HG03066 (cell line): ENCODE results near the gene SORD.
"Not testable (repeated sequence)": the region's sequence is repeated elsewhere in the genome, so short reads cannot be mapped to it uniquely, and the experiment has no call there.

ENCODE experiments used
- ATAC-seq: cut with Tn5 transposase; IDR thresholded peaks from one replicate; pipeline ENCODE4 v1.9.1; 2021; ENCODE audit warnings: low read depth; ENCODE audit not compliant: unreplicated experiment

Gene SORD

GRCh38 chr15:45058690-45059675 is 36.0 kb downstream of the SORD start:
- not testable (repeated sequence) for ATAC-seq

DNA sequence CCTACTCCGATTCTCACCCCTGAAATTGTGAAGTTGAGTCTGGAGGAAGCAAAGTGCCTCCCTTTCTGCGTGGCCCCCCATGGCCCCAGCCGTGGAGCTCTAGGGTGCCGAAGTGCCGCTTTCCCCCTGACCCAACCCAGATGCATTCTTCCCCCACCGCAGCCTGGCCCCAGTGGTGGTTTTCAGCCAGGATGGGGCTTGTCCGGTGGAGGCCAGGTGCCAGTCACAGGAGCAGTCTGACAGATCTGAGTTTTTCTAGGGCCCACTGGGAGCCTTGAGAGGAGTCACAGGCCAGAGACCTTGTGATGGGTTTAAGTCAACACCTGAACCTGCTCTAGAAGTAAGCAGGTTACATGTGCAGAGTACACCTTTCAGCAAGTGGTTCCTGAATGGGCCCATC is 39.3 kb downstream of the SORD start:
- not testable (repeated sequence) for ATAC-seq

GRCh38 chr15:45064386-45064785 is 41.4 kb downstream of the SORD start:
- ATAC-seq = no peak

- not testable (repeated sequence) for ATAC-seq
Measured at GRCh38 chr15:45069942-45070360, 47.0 kb downstream of the SORD start.

- ATAC-seq = not testable (repeated sequence)
Measured at GRCh38 chr15:45073602-45074001, 50.6 kb downstream of the SORD start.

- ATAC-seq = not testable (repeated sequence)
Measured at GRCh38 chr15:45075440-45076320, 52.7 kb downstream of the SORD start.

DNA sequence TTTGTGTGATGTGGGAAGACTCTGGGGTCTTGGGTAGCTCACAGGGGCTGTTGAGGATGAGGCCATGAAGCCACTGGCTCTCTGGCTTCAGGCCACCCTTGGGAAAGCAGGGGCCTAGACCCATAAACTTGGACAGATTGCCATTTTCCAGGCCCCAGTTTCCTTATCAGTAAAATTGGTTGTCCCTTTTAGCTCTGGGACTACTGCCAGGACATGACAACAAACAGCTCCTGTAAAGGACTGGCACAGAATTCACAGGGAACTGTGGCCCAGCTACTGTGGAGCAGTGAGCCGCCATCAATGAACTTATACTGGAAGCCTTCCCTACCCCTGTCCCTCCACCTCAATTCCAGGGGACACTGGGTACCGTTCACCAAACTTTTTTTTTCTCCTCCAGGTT is 54.4 kb downstream of the SORD start:
- not testable (repeated sequence) for ATAC-seq

DNA sequence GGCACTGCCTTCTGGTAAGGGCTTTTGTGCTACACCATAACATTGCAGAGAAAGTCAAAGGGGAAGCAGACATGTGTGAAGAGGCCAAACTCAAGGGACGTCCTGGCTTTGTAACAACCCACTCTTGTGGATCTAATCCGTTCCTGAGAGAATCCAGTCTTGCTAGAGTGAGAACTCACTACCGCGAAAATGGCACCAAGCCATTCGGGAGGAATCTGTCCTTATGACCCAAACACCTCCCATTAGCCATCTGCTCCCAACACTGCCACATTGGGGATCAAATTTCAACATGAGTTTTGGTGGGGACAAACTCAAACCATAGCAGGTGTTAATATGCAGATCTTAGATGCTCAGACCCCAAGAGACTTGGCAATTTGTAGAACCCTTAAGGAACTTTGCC is 56.2 kb downstream of the SORD start:
- ATAC-seq = not testable (repeated sequence)

- ATAC-seq = not testable (repeated sequence)
Measured at GRCh38 chr15:45079628-45080246, 56.7 kb downstream of the SORD start.

DNA sequence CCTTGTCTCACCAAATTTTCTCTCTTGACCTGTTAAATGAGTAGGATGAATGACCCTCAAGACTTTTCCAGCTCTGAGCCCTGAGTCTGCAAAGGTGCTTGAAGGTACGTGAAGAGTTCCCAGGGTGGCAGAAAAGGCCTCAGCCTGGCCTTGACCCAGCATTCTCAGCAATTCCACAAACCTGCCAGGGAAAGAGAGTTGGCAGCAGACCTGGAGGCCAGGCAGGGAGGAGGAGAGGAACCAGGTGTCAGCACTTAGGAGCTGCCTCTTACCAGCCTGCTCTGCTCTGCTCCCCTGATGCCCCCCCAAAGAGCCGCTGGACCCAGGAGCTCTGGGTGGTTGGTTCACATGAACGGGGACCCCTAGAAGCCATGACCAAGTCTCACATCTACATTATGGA is 57.6 kb downstream of the SORD start:
- ATAC-seq = not testable (repeated sequence)

- not testable (repeated sequence) for ATAC-seq
Measured at GRCh38 chr15:45082412-45082811, 59.4 kb downstream of the SORD start.

GRCh38 chr15:45083223-45083622 is 60.2 kb downstream of the SORD start:
- no peak for ATAC-seq

DNA sequence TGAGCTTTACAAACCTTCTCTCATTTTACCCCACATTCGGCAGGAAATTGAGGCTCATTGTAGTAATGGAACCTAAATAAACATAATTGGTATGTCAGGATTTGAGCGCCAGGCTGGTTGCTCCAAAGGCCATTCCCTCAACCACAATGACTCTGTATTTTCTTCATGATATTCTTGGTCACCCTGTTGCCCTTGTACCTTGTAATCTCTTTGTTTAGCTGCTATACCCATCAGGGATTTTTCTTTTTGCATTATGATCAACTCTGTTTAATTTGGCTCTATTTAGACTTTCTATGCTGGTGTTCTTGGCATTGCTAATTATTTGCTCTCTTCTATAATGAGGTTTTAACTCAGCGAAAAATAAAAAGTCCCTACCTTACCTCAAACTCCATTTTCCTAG is 61.2 kb downstream of the SORD start:
- ATAC-seq = no peak

DNA sequence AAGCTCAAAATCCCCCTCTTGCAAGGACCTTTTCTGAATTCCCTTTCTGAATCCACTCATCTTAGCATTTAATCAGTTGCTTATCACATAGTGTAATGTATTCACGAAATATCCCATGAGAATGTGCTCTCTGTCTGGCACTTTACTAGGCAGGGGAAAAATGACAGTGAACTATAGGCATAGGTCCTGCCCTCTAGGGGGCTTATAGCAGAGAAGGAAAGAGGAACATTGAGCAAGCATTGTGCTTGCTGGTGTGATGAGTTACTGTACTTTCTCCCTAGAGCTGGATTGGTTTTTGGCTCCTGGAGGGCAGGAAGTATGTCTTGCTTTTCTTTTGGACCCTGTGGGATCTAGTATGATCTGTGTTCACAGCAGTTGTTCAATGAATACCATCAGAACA is 64.5 kb downstream of the SORD start:
- ATAC-seq = no peak

GRCh38 chr15:45088801-45089711 is 66.1 kb downstream of the SORD start:
- no peak for ATAC-seq

GRCh38 chr15:45089712-45090373 is 66.8 kb downstream of the SORD start:
- ATAC-seq = no peak

GRCh38 chr15:45091161-45091560 is 68.2 kb downstream of the SORD start:
- no peak for ATAC-seq

GRCh38 chr15:45091576-45091975 is 68.6 kb downstream of the SORD start:
- no peak for ATAC-seq

GRCh38 chr15:45093013-45093412 is 70.0 kb downstream of the SORD start:
- ATAC-seq = no peak
